Thymus (tissue), 11 donors: ENCODE data around the gene GJD2. TPM values are rescaled to one million over a fixed set of nuclear protein-coding genes. Genes with fewer than 3 reads are reported as not detected.

Experiments
- DNase-seq, 9 donors: peaks; one replicate each; pipeline ENCODE4 v3.0.0-alpha.2; 2013; ENCODE audit warnings: low spot score in 9 of 9, low read depth in 6 of 9, missing footprints in 1 of 9
- H3K27ac ChIP-seq, 2 donors: one replicate each; pipeline ENCODE4 v1.5.1; 2013; ENCODE audit warnings: control low read depth in 1 of 2, low read depth in 1 of 2, low read length in 1 of 2, mild to moderate bottlenecking in 1 of 2, moderate library complexity in 1 of 2
- H3K27me3 ChIP-seq, 2 donors: one replicate each; pipeline ENCODE4 v1.5.1; 2013; ENCODE audit warnings: low read length in 1 of 2; ENCODE audit not compliant: control insufficient read depth in 2 of 2, insufficient read depth in 1 of 2
- H3K36me3 ChIP-seq, 2 donors: one replicate each; pipeline ENCODE4 v1.5.1; 2013; ENCODE audit warnings: low read length in 1 of 2, mild to moderate bottlenecking in 1 of 2, moderate library complexity in 1 of 2; ENCODE audit not compliant: control insufficient read depth in 2 of 2, insufficient read depth in 2 of 2
- H3K4me1 ChIP-seq, 2 donors: one replicate each; pipeline ENCODE4 v1.5.1; 2013; ENCODE audit warnings: low read length in 2 of 2; ENCODE audit not compliant: control insufficient read depth in 2 of 2, insufficient read depth in 2 of 2
- H3K4me3 ChIP-seq, 2 donors: one replicate each; pipeline ENCODE4 v1.5.1; 2013; ENCODE audit warnings: low read length in 2 of 2, control low read depth in 1 of 2, mild to moderate bottlenecking in 1 of 2
- H3K9me3 ChIP-seq, 2 donors: one replicate each; pipeline ENCODE4 v1.5.1; 2013; ENCODE audit warnings: low read length in 1 of 2, mild to moderate bottlenecking in 1 of 2; ENCODE audit not compliant: control insufficient read depth in 2 of 2, insufficient read depth in 1 of 2
- WGBS: extraction: QIAGEN DNeasy Blood & Tissue Kit; methylation state at CpG from one replicate; pipeline ENCODE4 v1.1.7; 2013; 5-methylcytosine and 5-hydroxymethylcytosine counted together
- polyA plus RNA-seq: library from polyadenylated mRNA; stranded (reverse); fragments of 200-250 nt; gene quantifications from one replicate; pipeline ENCODE4 v1.2.3, GENCODE V29; 2013
- total RNA-seq: library from RNA; stranded (reverse); fragments of 120-200 nt; gene quantifications from one replicate; pipeline ENCODE4 v1.2.4, GENCODE V29; 2013
- donor health status: healthy.

GJD2 gene
- total and polyA plus RNA-seq, 2 donors, result 0.14 to 0.32 TPM

GRCh38 chr15:34794590-34795206 is 39.9 kb upstream of the GJD2 start:
- no peaks in the 10 kb centered on the region for H3K36me3 ChIP-seq
- DNase-seq, result no peak
- 29% methylated on average over 33 of the region's 33 CpGs for WGBS
- peaks cover 20 to 58% of the 10 kb centered on the region in 2 donors for H3K27me3 ChIP-seq
- H3K9me3 ChIP-seq, result no peaks in the 10 kb centered on the region
- no peak overlapping the region for H3K27ac ChIP-seq
- no peak overlapping the region for H3K4me3 ChIP-seq
- no peaks in the 10 kb centered on the region for H3K4me1 ChIP-seq

GRCh38 chr15:34793901-34794300 is 39.1 kb upstream of the GJD2 start:
- DNase-seq, result no peak
- Histone ChIP-seq H3K27me3 (peaks cover 20 to 51% of the 10 kb centered on the region in 2 donors), H3K27ac (no peak overlapping the region)

GRCh38 chr15:34793071-34793470 is 38.3 kb upstream of the GJD2 start:
- Histone ChIP-seq H3K36me3 (no peaks in the 10 kb centered on the region), H3K4me3 (no peak overlapping the region), H3K9me3 (no peaks in the 10 kb centered on the region), H3K27me3 (peaks cover 20 to 49% of the 10 kb centered on the region in 2 donors), H3K4me1 (no peaks in the 10 kb centered on the region), H3K27ac (no peak overlapping the region)
- 94% methylated on average over 9 of the region's 9 CpGs for WGBS
- DNase-seq, result no peak

More at GRCh38 chr15:34793901-34794300, 39.1 kb upstream of the GJD2 start:
- Histone ChIP-seq H3K9me3 (no peaks in the 10 kb centered on the region), H3K36me3 (no peaks in the 10 kb centered on the region), H3K4me1 (no peaks in the 10 kb centered on the region), H3K4me3 (no peak overlapping the region)
- 49% methylated on average over 2 of the region's 2 CpGs for WGBS

GRCh38 chr15:34791701-34792100 is 36.9 kb upstream of the GJD2 start:
- no peak overlapping the region for H3K27ac ChIP-seq
- H3K4me3 ChIP-seq, result no peak overlapping the region
- WGBS, result 86% methylated on average over 3 of the region's 3 CpGs
- no peaks in the 10 kb centered on the region for H3K9me3 ChIP-seq
- no peaks in the 10 kb centered on the region for H3K4me1 ChIP-seq
- no peak for DNase-seq
- H3K36me3 ChIP-seq, result no peaks in the 10 kb centered on the region
- peaks cover 20 to 39% of the 10 kb centered on the region in 2 donors for H3K27me3 ChIP-seq

- H3K9me3 ChIP-seq, result no peaks in the 10 kb centered on the region
- H3K4me1 ChIP-seq, result no peaks in the 10 kb centered on the region
- no peak for DNase-seq
- H3K36me3 ChIP-seq, result no peaks in the 10 kb centered on the region
- WGBS, result 89% methylated on average over 6 of the region's 6 CpGs
- H3K27me3 ChIP-seq, result peaks cover 7 to 26% of the 10 kb centered on the region in 2 donors
- no peak overlapping the region for H3K27ac ChIP-seq
- no peak overlapping the region for H3K4me3 ChIP-seq
Measured at GRCh38 chr15:34790121-34790520, 35.3 kb upstream of the GJD2 start.

- H3K9me3 ChIP-seq, result no peaks in the 10 kb centered on the region
- no peak overlapping the region for H3K27ac ChIP-seq
- no peak overlapping the region for H3K4me3 ChIP-seq
- 87% methylated on average over 7 of the region's 7 CpGs for WGBS
- no peak for DNase-seq
- peaks cover 4 to 18% of the 10 kb centered on the region in 2 donors for H3K27me3 ChIP-seq
- no peaks in the 10 kb centered on the region for H3K4me1 ChIP-seq
- no peaks in the 10 kb centered on the region for H3K36me3 ChIP-seq
Measured at GRCh38 chr15:34789326-34789725, 34.5 kb upstream of the GJD2 start.

- no peak for DNase-seq
- Histone ChIP-seq H3K36me3 (no peaks in the 10 kb centered on the region), H3K27me3 (no peaks in the 10 kb centered on the region), H3K27ac (no peak overlapping the region), H3K9me3 (no peaks in the 10 kb centered on the region), H3K4me3 (no peak overlapping the region), H3K4me1 (no peaks in the 10 kb centered on the region)
- 91% methylated on average over 2 of the region's 2 CpGs for WGBS
Measured at GRCh38 chr15:34786206-34786605, 31.4 kb upstream of the GJD2 start.

GRCh38 chr15:34783991-34784390 is 29.2 kb upstream of the GJD2 start:
- no peaks in the 10 kb centered on the region for H3K27me3 ChIP-seq
- no peak overlapping the region for H3K27ac ChIP-seq
- no peaks in the 10 kb centered on the region for H3K9me3 ChIP-seq
- H3K4me3 ChIP-seq, result no peak overlapping the region
- no peaks in the 10 kb centered on the region for H3K4me1 ChIP-seq
- H3K36me3 ChIP-seq, result no peaks in the 10 kb centered on the region
- no peak for DNase-seq

GRCh38 chr15:34783431-34783830 is 28.6 kb upstream of the GJD2 start:
- Histone ChIP-seq H3K4me3 (no peak overlapping the region), H3K9me3 (no peaks in the 10 kb centered on the region), H3K4me1 (no peaks in the 10 kb centered on the region), H3K36me3 (no peaks in the 10 kb centered on the region), H3K27ac (no peak overlapping the region), H3K27me3 (no peaks in the 10 kb centered on the region)
- no peak for DNase-seq
- 96% methylated on average over 2 of the region's 2 CpGs for WGBS
